HG02981 (cell line): ENCODE measurements around the gene STK38.

Experiments used
- ATAC-seq: cut with Tn5 transposase; IDR thresholded peaks from one replicate; pipeline ENCODE4 v1.9.1; 2021; ENCODE audit warnings: mild to moderate bottlenecking, moderate library complexity; ENCODE audit not compliant: unreplicated experiment

The STK38 gene

GRCh38 chr6:36524871-36525270 lies 22.4 kb downstream of the STK38 start:
- no peak for ATAC-seq

- ATAC-seq: no peak
Observed at GRCh38 chr6:36523936-36524499, 23.3 kb downstream of the STK38 start.

- no peak for ATAC-seq
Observed at GRCh38 chr6:36523451-36523850, 23.8 kb downstream of the STK38 start.

- ATAC-seq: no peak
Observed at GRCh38 chr6:36519352-36519751, 27.9 kb downstream of the STK38 start.

- ATAC-seq: no peak
Observed at GRCh38 chr6:36517408-36517807, 29.9 kb downstream of the STK38 start.

GRCh38 chr6:36516988-36517387 lies 30.3 kb downstream of the STK38 start:
- ATAC-seq: no peak

- no peak for ATAC-seq
Observed at GRCh38 chr6:36516559-36516958, 30.7 kb downstream of the STK38 start.

- no peak for ATAC-seq
Observed at GRCh38 chr6:36515844-36516243, 31.4 kb downstream of the STK38 start.

- no peak for ATAC-seq
Observed at GRCh38 chr6:36514554-36515456, 32.5 kb downstream of the STK38 start.

- ATAC-seq: no peak
Observed at GRCh38 chr6:36510365-36510764, 36.9 kb downstream of the STK38 start.

GRCh38 chr6:36508532-36508931 lies 38.7 kb downstream of the STK38 start:
- ATAC-seq: no peak

GRCh38 chr6:36506611-36507010 lies 40.7 kb downstream of the STK38 start:
- no peak for ATAC-seq

- ATAC-seq: no peak
Observed at GRCh38 chr6:36505744-36506534, 41.3 kb downstream of the STK38 start.

GRCh38 chr6:36504982-36505381 lies 42.3 kb downstream of the STK38 start:
- no peak for ATAC-seq

GRCh38 chr6:36504181-36504580 lies 43.1 kb downstream of the STK38 start:
- no peak for ATAC-seq

- no peak for ATAC-seq
Observed at GRCh38 chr6:36501686-36502085, 45.6 kb downstream of the STK38 start.

- no peak for ATAC-seq
Observed at GRCh38 chr6:36499918-36500317, 47.4 kb downstream of the STK38 start.

GRCh38 chr6:36495086-36495485 lies 52.2 kb downstream of the STK38 start:
- no peak for ATAC-seq

- no peak for ATAC-seq
Observed at GRCh38 chr6:36493859-36494258, 53.4 kb downstream of the STK38 start.

GRCh38 chr6:36493319-36493718 lies 54.0 kb downstream of the STK38 start:
- no peak for ATAC-seq

GRCh38 chr6:36492621-36493020 lies 54.7 kb downstream of the STK38 start:
- no peak for ATAC-seq

GRCh38 chr6:36492092-36492491 lies 55.2 kb downstream of the STK38 start:
- ATAC-seq: no peak
